Endodermal cell (in vitro differentiated cells): ENCODE results near the gene OR10AG1. TPM values are rescaled to one million over a fixed set of nuclear protein-coding genes. Genes with fewer than 3 reads are reported as not detected.

ENCODE experiments used
- DNase-seq: peaks from one replicate; pipeline ENCODE4 v3.0.0-alpha.2; 2017
- H3K27ac ChIP-seq: 2 replicates; pipeline ENCODE4 v1.5.1; 2013; ENCODE audit warnings: mild to moderate bottlenecking, low read depth, low read length, moderate library complexity
- H3K27me3 ChIP-seq: 2 replicates; pipeline ENCODE4 v1.6.1; 2013; ENCODE audit warnings: mild to moderate bottlenecking, low read length, moderate library complexity; ENCODE audit not compliant: insufficient read depth, control insufficient read depth, poor library complexity, severe bottlenecking
- H3K36me3 ChIP-seq: 2 replicates; pipeline ENCODE4 v1.7.0; 2013; ENCODE audit warnings: mild to moderate bottlenecking, low read length, moderate library complexity; ENCODE audit not compliant: control insufficient read depth, insufficient read depth
- H3K4me1 ChIP-seq: one replicate; pipeline ENCODE4 v1.7.0; 2013; ENCODE audit warnings: low read length; ENCODE audit not compliant: control insufficient read depth, insufficient read depth
- H3K4me3 ChIP-seq: 2 replicates; pipeline ENCODE4 v1.5.1; 2013; ENCODE audit warnings: mild to moderate bottlenecking, low read length, moderate library complexity
- H3K9ac ChIP-seq: 2 replicates; pipeline ENCODE4 v1.6.1; 2013; ENCODE audit warnings: mild to moderate bottlenecking, low read length, moderate library complexity; ENCODE audit not compliant: poor library complexity, severe bottlenecking; ENCODE audit errors: extremely low read depth
- H3K9me3 ChIP-seq: 2 replicates; pipeline ENCODE4 v1.6.1; 2013; ENCODE audit warnings: mild to moderate bottlenecking, low read length, moderate library complexity; ENCODE audit not compliant: control insufficient read depth
- H3K27ac Mint-ChIP-seq: 2 replicates; pipeline ENCODE4 v1.8.0; 2020; ENCODE audit warnings: mixed read lengths
- H3K27me3 Mint-ChIP-seq: 2 replicates; pipeline ENCODE4 v1.8.0; 2021; ENCODE audit warnings: mild to moderate bottlenecking, mixed read lengths; ENCODE audit not compliant: insufficient read depth
- H3K36me3 Mint-ChIP-seq: 2 replicates; pipeline ENCODE4 v1.8.0; 2020; ENCODE audit warnings: low read depth, mixed read lengths
- H3K4me1 Mint-ChIP-seq: 2 replicates; pipeline ENCODE4 v1.8.0; 2020; ENCODE audit warnings: mixed read lengths
- H3K4me3 Mint-ChIP-seq: 2 replicates; pipeline ENCODE4 v1.8.0; 2020; ENCODE audit warnings: mild to moderate bottlenecking, moderate library complexity, mixed read lengths
- H3K9me3 Mint-ChIP-seq: 2 replicates; pipeline ENCODE4 v1.8.0; 2020; ENCODE audit warnings: mild to moderate bottlenecking, mixed read lengths
- WGBS, 2 experiments: methylation state at CpG; one replicate each; pipeline versions ENCODE4 v1.1.5 to v1.1.7; 2013; ENCODE audit warnings: missing lambda C conversion rate in 2 of 2, mixed read lengths in 1 of 2; ENCODE audit not compliant: insufficient coverage in 1 of 2, insufficient read length in 1 of 2; 5-methylcytosine and 5-hydroxymethylcytosine counted together
- total RNA-seq, 2 donors: library from RNA; stranded (reverse); fragmentation: NEBNext Ultra II Directional in 1 of 2; extraction: Animal tissue kit (Norgen Biotek cat#: 25700) in 1 of 2; gene quantifications; 2 replicates in 1 of 2; 3 replicates in 1 of 2; pipeline ENCODE4 v1.2.1, GENCODE V29; 2021
- TF ChIP-seq, protein P1 (sequence below): fragments of 200-600 bp; sonication (generic); conservative IDR thresholded peaks from 2 replicates; pipeline ENCODE4 v1.5.0; 2021; ENCODE audit warnings: antibody characterized with exemption, mild to moderate bottlenecking

OR10AG1 gene
- total RNA-seq, 2 donors from 2014 or later, result not detected

DNA sequence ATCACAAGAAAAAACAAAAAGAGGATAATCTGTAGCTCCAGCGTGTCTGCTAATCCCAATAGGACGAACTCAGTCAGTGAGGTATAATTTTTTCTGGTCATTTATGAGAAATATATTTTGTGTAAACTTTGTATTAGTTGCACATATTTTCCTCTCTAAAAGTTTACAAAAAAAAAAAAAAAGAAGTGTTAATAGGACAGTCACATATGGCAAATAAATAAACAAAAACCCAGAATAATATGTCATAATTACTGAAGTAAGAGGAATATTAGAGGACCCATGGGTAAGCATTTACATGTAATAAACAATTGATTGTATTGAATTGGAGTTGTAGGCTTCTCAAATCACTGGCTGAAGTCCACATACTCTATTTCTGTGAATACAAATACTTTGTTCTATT lies 24.8 kb upstream of the OR10AG1 start, which contains the start of gene OR5F1:
Gene OR5F1, minus strand, starts transcription at position 101 of the 400 bp plus-strand sequence. Its CDS starts 0 bp downstream, at position 101.
- Histone ChIP-seq H3K27ac (no peak within 1 kb of the TSS), H3K4me1 (no peaks in the 10 kb centered on the region), H3K27me3 (no peaks in the 10 kb centered on the region), H3K36me3 (no peaks in the 10 kb centered on the region), H3K4me3 (no peak within 1 kb of the TSS), H3K9ac (no peak within 1 kb of the TSS), H3K9me3 (peaks cover 7% of the 10 kb centered on the region)
- 97 to 100% methylated on average over 1 to 2 of the region's 2 CpGs for WGBS, 2 experiments
- Mint-ChIP-seq H3K27me3 (no peaks in the 10 kb centered on the region), H3K4me3 (no peak within 1 kb of the TSS), H3K9me3 (peaks cover 8% of the 10 kb centered on the region), H3K36me3 (no peaks in the 10 kb centered on the region), H3K4me1 (no peaks in the 10 kb centered on the region), H3K27ac (no peak within 1 kb of the TSS)
- no peak for DNase-seq
- TF ChIP-seq, protein P1, sequence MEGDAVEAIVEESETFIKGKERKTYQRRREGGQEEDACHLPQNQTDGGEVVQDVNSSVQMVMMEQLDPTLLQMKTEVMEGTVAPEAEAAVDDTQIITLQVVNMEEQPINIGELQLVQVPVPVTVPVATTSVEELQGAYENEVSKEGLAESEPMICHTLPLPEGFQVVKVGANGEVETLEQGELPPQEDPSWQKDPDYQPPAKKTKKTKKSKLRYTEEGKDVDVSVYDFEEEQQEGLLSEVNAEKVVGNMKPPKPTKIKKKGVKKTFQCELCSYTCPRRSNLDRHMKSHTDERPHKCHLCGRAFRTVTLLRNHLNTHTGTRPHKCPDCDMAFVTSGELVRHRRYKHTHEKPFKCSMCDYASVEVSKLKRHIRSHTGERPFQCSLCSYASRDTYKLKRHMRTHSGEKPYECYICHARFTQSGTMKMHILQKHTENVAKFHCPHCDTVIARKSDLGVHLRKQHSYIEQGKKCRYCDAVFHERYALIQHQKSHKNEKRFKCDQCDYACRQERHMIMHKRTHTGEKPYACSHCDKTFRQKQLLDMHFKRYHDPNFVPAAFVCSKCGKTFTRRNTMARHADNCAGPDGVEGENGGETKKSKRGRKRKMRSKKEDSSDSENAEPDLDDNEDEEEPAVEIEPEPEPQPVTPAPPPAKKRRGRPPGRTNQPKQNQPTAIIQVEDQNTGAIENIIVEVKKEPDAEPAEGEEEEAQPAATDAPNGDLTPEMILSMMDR, result no peak

DNA sequence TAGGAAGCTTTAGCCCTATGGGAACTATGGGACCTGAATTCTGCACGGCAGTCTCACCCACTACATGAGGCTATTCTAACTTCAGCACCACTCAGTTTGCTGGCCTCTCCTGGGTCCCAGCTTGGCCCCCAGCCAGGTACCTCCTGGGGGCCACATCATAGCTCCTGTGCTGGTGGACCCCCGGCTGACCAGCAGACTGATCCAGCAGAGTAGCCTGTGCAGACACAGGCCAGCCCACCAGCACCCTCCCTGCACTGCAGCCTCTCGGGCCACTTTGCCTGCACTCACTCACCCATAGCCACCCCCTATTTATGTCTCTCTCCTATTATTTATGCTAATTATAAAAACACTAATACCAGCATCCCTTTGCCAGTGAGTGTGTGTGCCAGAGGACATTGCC lies 1.2 kb upstream of the OR10AG1 start:
- no peaks in the 10 kb centered on the region for H3K36me3 Mint-ChIP-seq
- H3K4me1 Mint-ChIP-seq, result peaks cover 6% of the 10 kb centered on the region
- WGBS, 2 experiments, result 88 to 92% methylated on average over 2 to 3 of the region's 3 CpGs
- no peaks in the 10 kb centered on the region for H3K27me3 Mint-ChIP-seq
- Histone ChIP-seq H3K36me3 (no peaks in the 10 kb centered on the region), H3K27me3 (no peaks in the 10 kb centered on the region), H3K4me1 (no peaks in the 10 kb centered on the region), H3K4me3 (no peak overlapping the region), H3K27ac (no peak overlapping the region), H3K9me3 (no peaks in the 10 kb centered on the region), H3K9ac (no peak overlapping the region)
- no peak overlapping the region for H3K4me3 Mint-ChIP-seq
- no peak overlapping the region for H3K27ac Mint-ChIP-seq
- no peak for DNase-seq
- no peaks in the 10 kb centered on the region for H3K9me3 Mint-ChIP-seq
- TF ChIP-seq, protein P1, result no peak

DNA sequence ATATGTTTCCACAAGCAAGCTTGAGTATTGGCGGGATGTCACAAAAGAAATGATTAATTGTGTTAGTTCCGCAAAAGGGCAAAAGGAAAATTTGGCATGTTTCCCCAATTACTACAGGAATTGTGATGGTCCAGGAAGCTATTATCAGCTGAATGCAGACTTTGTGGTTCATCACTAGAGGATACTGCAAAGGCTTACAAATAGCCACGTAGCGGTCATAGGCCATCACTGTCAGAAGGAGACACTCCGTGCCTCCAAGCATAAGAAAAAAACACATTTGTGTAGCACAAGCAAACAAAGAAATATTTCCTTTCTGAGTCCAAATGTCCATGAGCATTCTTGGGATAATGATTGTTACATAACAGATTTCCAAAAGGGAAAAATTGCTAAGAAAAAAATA lies 1.8 kb downstream of the OR10AG1 start:
- 92 to 97% methylated on average over 4 to 5 of the region's 5 CpGs for WGBS, 2 experiments
- Histone ChIP-seq H3K9ac (no peak overlapping the region), H3K4me3 (no peak overlapping the region), H3K36me3 (no peaks in the 10 kb centered on the region), H3K9me3 (peaks cover 2% of the 10 kb centered on the region), H3K4me1 (no peaks in the 10 kb centered on the region), H3K27me3 (no peaks in the 10 kb centered on the region), H3K27ac (no peak overlapping the region)
- Mint-ChIP-seq H3K4me3 (no peak overlapping the region), H3K4me1 (peaks cover 15% of the 10 kb centered on the region), H3K27ac (no peak overlapping the region), H3K9me3 (no peaks in the 10 kb centered on the region), H3K27me3 (no peaks in the 10 kb centered on the region), H3K36me3 (peaks cover 2% of the 10 kb centered on the region)
- TF ChIP-seq, protein P1, result no peak
- DNase-seq, result no peak
